A549 treated with GW870086 at 1 μM for 4 hours (cell line): ENCODE measurements around the gene ANKS1A. TPM values are rescaled to one million over a fixed set of nuclear protein-coding genes. Genes with fewer than 3 reads are reported as not detected.

Experiments
- total RNA-seq: library from RNA; stranded (reverse); fragments of 200-300 nt; extraction: Qiagen RNA extraction; gene quantifications from 5 replicates; pipeline ENCODE4 v1.2.3, GENCODE V29; 2022; ENCODE audit warnings: low read depth

ANKS1A gene, protein sequence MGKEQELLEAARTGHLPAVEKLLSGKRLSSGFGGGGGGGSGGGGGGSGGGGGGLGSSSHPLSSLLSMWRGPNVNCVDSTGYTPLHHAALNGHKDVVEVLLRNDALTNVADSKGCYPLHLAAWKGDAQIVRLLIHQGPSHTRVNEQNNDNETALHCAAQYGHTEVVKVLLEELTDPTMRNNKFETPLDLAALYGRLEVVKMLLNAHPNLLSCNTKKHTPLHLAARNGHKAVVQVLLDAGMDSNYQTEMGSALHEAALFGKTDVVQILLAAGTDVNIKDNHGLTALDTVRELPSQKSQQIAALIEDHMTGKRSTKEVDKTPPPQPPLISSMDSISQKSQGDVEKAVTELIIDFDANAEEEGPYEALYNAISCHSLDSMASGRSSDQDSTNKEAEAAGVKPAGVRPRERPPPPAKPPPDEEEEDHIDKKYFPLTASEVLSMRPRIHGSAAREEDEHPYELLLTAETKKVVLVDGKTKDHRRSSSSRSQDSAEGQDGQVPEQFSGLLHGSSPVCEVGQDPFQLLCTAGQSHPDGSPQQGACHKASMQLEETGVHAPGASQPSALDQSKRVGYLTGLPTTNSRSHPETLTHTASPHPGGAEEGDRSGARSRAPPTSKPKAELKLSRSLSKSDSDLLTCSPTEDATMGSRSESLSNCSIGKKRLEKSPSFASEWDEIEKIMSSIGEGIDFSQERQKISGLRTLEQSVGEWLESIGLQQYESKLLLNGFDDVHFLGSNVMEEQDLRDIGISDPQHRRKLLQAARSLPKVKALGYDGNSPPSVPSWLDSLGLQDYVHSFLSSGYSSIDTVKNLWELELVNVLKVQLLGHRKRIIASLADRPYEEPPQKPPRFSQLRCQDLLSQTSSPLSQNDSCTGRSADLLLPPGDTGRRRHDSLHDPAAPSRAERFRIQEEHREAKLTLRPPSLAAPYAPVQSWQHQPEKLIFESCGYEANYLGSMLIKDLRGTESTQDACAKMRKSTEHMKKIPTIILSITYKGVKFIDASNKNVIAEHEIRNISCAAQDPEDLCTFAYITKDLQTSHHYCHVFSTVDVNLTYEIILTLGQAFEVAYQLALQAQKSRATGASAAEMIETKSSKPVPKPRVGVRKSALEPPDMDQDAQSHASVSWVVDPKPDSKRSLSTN
- total RNA-seq, result 5.3 to 7.7 TPM (median 6.8 TPM) in 5 replicates

DNA sequence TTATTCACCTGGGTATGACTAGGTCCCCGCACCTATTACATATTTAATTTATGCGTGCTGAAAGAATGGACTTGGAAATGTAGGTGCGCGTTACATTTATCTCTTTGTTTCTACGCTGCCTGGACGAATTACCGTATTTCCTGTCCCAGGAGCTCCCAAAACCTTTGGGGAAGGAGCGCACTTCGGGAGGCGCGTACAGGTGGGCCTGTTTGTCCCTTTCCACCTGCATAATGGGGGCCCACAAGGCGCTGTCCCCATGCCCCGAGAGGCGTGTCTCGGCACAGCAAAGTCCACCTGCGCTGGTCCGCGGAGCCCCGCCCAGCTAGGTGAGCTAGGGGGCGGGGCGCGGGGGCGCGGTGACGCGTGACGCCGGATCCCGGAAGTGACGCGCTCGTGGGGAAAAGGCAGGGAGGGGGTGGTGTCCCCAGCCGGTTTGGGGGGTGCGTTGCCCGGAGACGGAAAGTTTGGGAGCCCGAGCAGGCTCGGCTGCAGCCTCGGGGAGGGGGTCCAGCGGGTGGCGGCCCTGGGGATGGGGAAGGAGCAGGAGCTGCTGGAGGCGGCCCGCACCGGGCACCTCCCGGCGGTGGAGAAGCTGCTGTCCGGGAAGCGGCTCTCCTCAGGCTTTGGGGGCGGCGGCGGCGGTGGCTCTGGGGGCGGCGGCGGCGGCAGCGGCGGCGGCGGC is at the start of gene ANKS1A:
TSS of gene ANKS1A (plus strand) at position 382 of the 682 bp plus-strand sequence. CDS start at position 530, 148 bp downstream.

DNA sequence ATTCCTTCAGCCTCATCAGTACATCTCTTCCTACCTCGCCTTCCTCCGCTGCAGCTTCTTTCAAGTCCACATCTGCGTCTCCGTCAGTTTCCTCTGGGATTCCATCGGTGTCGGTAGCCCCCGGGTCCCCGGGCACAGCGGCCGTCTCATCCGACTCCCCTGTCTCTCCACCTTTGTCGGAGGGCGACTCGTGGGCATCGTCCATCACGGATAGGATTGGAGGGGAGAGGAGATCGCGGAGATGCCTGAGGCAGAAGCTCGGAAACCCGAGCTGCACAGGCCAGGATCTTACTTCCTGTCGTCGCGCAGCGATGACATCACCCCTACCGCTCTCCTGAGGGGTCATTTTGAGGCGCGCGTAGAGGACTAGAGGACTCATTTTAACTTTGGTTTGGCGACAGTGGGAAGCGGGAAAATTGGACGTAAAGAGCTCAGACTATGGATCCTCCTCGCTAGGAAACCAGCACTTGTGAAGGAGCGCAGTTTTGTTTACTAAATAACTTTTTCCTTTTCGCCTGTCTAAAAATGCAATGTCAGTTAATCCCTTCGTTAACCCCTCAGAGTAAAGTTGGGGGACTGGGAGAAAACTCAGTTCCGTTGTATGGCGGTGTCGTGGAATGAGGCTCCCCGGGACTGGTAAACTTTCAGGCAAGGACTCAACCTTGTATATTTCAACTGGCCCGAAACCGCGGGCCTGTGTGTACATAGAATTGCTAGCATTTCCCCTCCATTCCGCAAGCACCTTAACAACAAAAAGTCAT is 1.1 kb upstream of the ANKS1A start, which contains the start of gene TAF11:
TSS of gene TAF11 (minus strand) at position 290 of the 761 bp plus-strand sequence. CDS start at position 205, 85 bp downstream.

Other genes with a start within 250 kb of the ANKS1A start
- 33.1 to 35.7 TPM (median 34.6 TPM) in 5 replicates for gene ILRUN, start 192.5 kb upstream of the ANKS1A start, total RNA-seq
- gene SNRPC, start 131.8 kb upstream of the ANKS1A start, total RNA-seq, result 198 to 240 TPM (median 202 TPM) in 5 replicates
- gene BLTP3A, start 97.2 kb upstream of the ANKS1A start, total RNA-seq, result 4.1 to 5.9 TPM (median 5.7 TPM) in 5 replicates
- 19.2 to 20.9 TPM (median 19.8 TPM) in 5 replicates for gene TAF11, start 1.2 kb upstream of the ANKS1A start, total RNA-seq